MCF 10A (cell line): Measurements from ENCODE around the gene ALDH3A2. TPM values are rescaled to one million over a fixed set of nuclear protein-coding genes. Genes with fewer than 3 reads are reported as not detected.

Experiments used
- Bru-seq: library from RNA; stranded (reverse); fragments of 400-500 nt; gene quantifications from one replicate; lab custom pipeline; 2021; lab: Mats Ljungman, UMichigan
- BruChase-seq, 2 experiments: library from RNA; stranded (reverse); fragments of 400-500 nt; gene quantifications; one replicate each; lab custom pipeline; 2021; lab: Mats Ljungman, UMichigan
- BruUV-seq: library from RNA; stranded (reverse); fragments of 400-500 nt; replicated peaks from 2 replicates; lab custom pipeline; 2021; lab: Mats Ljungman, UMichigan
- CTCF ChIA-PET: fragments of 300-600 bp; sonication (Branson Sonifier 250); formaldehyde crosslinking; extraction: SDS; loops from one replicate; lab custom pipeline; 2021; ENCODE audit warnings: antibody characterized with exemption, inconsistent platforms; lab: Yijun Ruan, JAX
- POLR2A ChIA-PET: fragments of 300-600, 350-650 bp; sonication (Branson Sonifier 250); formaldehyde crosslinking; extraction: SDS; loops from one replicate; lab custom pipeline; 2020; ENCODE audit warnings: antibody characterized with exemption, inconsistent platforms; lab: Yijun Ruan, JAX
- DNase-seq: peaks from one replicate; pipeline ENCODE4 v3.0.0-alpha.2; 2018; ENCODE audit not compliant: unreplicated experiment
- H3K27ac Mint-ChIP-seq: one replicate; pipeline ENCODE4 v1.8.0; 2022; ENCODE audit warnings: mild to moderate bottlenecking, low read depth, mixed read lengths; ENCODE audit not compliant: unreplicated experiment
- H3K27me3 Mint-ChIP-seq: one replicate; pipeline ENCODE4 v1.8.0; 2022; ENCODE audit warnings: mixed read lengths; ENCODE audit not compliant: insufficient read depth, unreplicated experiment
- H3K36me3 Mint-ChIP-seq: one replicate; pipeline ENCODE4 v1.8.0; 2022; ENCODE audit warnings: mild to moderate bottlenecking, moderate library complexity, mixed read lengths; ENCODE audit not compliant: insufficient read depth, unreplicated experiment
- H3K4me1 Mint-ChIP-seq: one replicate; pipeline ENCODE4 v1.8.0; 2022; ENCODE audit warnings: mixed read lengths; ENCODE audit not compliant: insufficient read depth, unreplicated experiment
- H3K4me3 Mint-ChIP-seq: one replicate; pipeline ENCODE4 v1.8.0; 2022; ENCODE audit warnings: mild to moderate bottlenecking, moderate library complexity, mixed read lengths; ENCODE audit not compliant: unreplicated experiment
- H3K9me3 Mint-ChIP-seq: one replicate; pipeline ENCODE4 v1.8.0; 2022; ENCODE audit warnings: mixed read lengths; ENCODE audit not compliant: unreplicated experiment
- CTCF ChIP-seq: fragments of 200-600 bp; IDR thresholded peaks from one replicate; pipeline ENCODE4 v1.8.0; 2022; ENCODE audit warnings: antibody characterized with exemption, mild to moderate bottlenecking; ENCODE audit not compliant: unreplicated experiment
- intact Hi-C: fragments of 100-400 bp; cut with micrococcal nuclease; formaldehyde crosslinking; loops from 2 replicates; pipeline ENCODE4 v1.14.1; 2022
- long read RNA-seq: library from polyadenylated mRNA; stranded (forward); transcript quantifications from one replicate; pipeline ENCODE4 v2.0.0, GENCODE V29; 2022
- total RNA-seq: library from RNA; stranded (reverse); gene quantifications from 2 replicates; pipeline ENCODE4 v1.2.3, GENCODE V29; 2022

Gene ALDH3A2
- 40.3 and 50.9 TPM in 2 replicates for total RNA-seq
- percentile 78 among the genes with signal in this experiment for Bru-seq, nascent RNA
- BruChase-seq, experiment 1, labeled RNA remaining after a 6-hour chase, result percentile 87 among the genes with signal in this experiment
- percentile 85 among the genes with signal in this experiment for BruChase-seq, experiment 2, labeled RNA remaining after a 2-hour chase
- long read RNA-seq, transcript ALDH3A2-210 (1 exons, 3,512 nt), result minor isoform, 9 of 99 reads
- long read RNA-seq, transcript ALDH3A2-201 (10 exons, 3,928 nt), result major isoform, 63 of 99 reads
- long read RNA-seq, transcript ALDH3A2-202 (11 exons, 3,828 nt), result minor isoform, 10 of 99 reads
- long read RNA-seq, partial matches to known transcripts, result 6 of 99 reads
- long read RNA-seq, other reads (novel, unspliced or antisense), result 9 of 99 reads

- H3K27ac Mint-ChIP-seq, result peak within 1 kb of the TSS; percentile 97
- BruUV-seq, result TSS peak; percentile 23
- H3K27me3 Mint-ChIP-seq, result no peaks in the 10 kb centered on the region
- intact Hi-C loops, result loop anchor here (1.0 to 5.0 kb wide), 4 partner anchors 79 to 286 kb away; partner anchors contain the start of gene B9D1
- H3K36me3 Mint-ChIP-seq, result peaks cover 19% of the 10 kb centered on the region
- CTCF ChIA-PET, result interaction anchor here (0.6 to 3.9 kb wide), 19 partner anchors 15 to 286 kb away, joined by 3 to 22 read pairs (median 5); partner anchors contain the start of gene B9D1
- POLR2A ChIA-PET, result interaction anchor here (0.6 to 12.2 kb wide), 43 partner anchors 8 to 1638 kb away, joined by 3 to 340 read pairs (median 5); partner anchors contain the start of genes ALDH3A1, B9D1 and MAPK7
- H3K4me1 Mint-ChIP-seq, result peaks cover 57% of the 10 kb centered on the region
- DNase-seq, result peak; percentile 97
- TF ChIP-seq CTCF, result no peak
- H3K9me3 Mint-ChIP-seq, result no peaks in the 10 kb centered on the region
- H3K4me3 Mint-ChIP-seq, result peak within 1 kb of the TSS; percentile 97
Observed at GRCh38 chr17:19648475-19649273, at the start of gene ALDH3A2. Gene ALDH3A2, plus strand, starts transcription at chr17:19648751. Its CDS starts 221 bp downstream, at chr17:19648972.

- Mint-ChIP-seq H3K9me3 (no peaks in the 10 kb centered on the region), H3K4me1 (no peaks in the 10 kb centered on the region), H3K27me3 (no peaks in the 10 kb centered on the region), H3K27ac (no peak overlapping the region), H3K4me3 (no peak overlapping the region), H3K36me3 (no peaks in the 10 kb centered on the region)
- TF ChIP-seq CTCF, result no peak
- intact Hi-C loops, result no loop called here
- POLR2A ChIA-PET, result interaction anchor here (1.8 kb wide), 1 partner anchor 38 kb away, joined by 4 read pairs; no protein-coding TSS in a partner anchor
- DNase-seq, result no peak
- CTCF ChIA-PET, result no interaction called here
- no TSS peak for BruUV-seq
Observed at GRCh38 chr17:19610311-19610710, 38.2 kb upstream of the ALDH3A2 start.

GRCh38 chr17:19610879-19611278 is 37.7 kb upstream of the ALDH3A2 start:
- intact Hi-C loops, result no loop called here
- H3K4me1 Mint-ChIP-seq, result no peaks in the 10 kb centered on the region
- CTCF ChIA-PET, result no interaction called here

More at GRCh38 chr17:19610879-19611278, 37.7 kb upstream of the ALDH3A2 start:
- TF ChIP-seq CTCF, result no peak
- Mint-ChIP-seq H3K9me3 (no peaks in the 10 kb centered on the region), H3K4me3 (no peak overlapping the region), H3K27ac (no peak overlapping the region), H3K27me3 (no peaks in the 10 kb centered on the region), H3K36me3 (no peaks in the 10 kb centered on the region)
- no TSS peak for BruUV-seq
- no peak for DNase-seq
- POLR2A ChIA-PET, result interaction anchor here (1.3 to 1.8 kb wide), 2 partner anchors 11 to 37 kb away, joined by 4 read pairs; no protein-coding TSS in a partner anchor
